NCI-H1436 treated with DMSO at 0.1 percent for 48 hours (cell line): ENCODE measurements around the gene ZBED1.
"Not testable (repeated sequence)": the region's sequence is repeated elsewhere in the genome, so short reads cannot be mapped to it uniquely, and the experiment has no call there.

ENCODE experiments used
- DNase-seq: peaks from one replicate; lab custom pipeline; 2025; lab: John Stamatoyannopoulos, UW

Gene ZBED1

GRCh38 chrX:2456091-2456490, 44.7 kb downstream of the ZBED1 start:
- not testable (repeated sequence) for DNase-seq

- DNase-seq = not testable (repeated sequence)
Measured at GRCh38 chrX:2454620-2455019, 46.2 kb downstream of the ZBED1 start.

GRCh38 chrX:2452799-2453198, 48.0 kb downstream of the ZBED1 start:
- no peak for DNase-seq

- DNase-seq = no peak
Measured at GRCh38 chrX:2452317-2452784, 48.4 kb downstream of the ZBED1 start.

- no peak for DNase-seq
Measured at GRCh38 chrX:2451501-2452316, 49.1 kb downstream of the ZBED1 start.

GRCh38 chrX:2450681-2451080, 50.1 kb downstream of the ZBED1 start:
- no peak for DNase-seq

- no peak for DNase-seq
Measured at GRCh38 chrX:2449135-2449886, 51.5 kb downstream of the ZBED1 start.

- DNase-seq = no peak
Measured at GRCh38 chrX:2447484-2447883, 53.3 kb downstream of the ZBED1 start.

GRCh38 chrX:2446815-2447214, 54.0 kb downstream of the ZBED1 start:
- DNase-seq = no peak

GRCh38 chrX:2445662-2446623, 54.8 kb downstream of the ZBED1 start:
- DNase-seq = no peak

GRCh38 chrX:2442694-2443093, 58.1 kb downstream of the ZBED1 start:
- DNase-seq = no peak

- DNase-seq = no peak
Measured at GRCh38 chrX:2441466-2441865, 59.3 kb downstream of the ZBED1 start.

GRCh38 chrX:2439613-2440012, 61.2 kb downstream of the ZBED1 start:
- DNase-seq = no peak
